WTC11 (cell line): ENCODE data around the gene GLG1. TPM values are rescaled to one million over a fixed set of nuclear protein-coding genes. Genes with fewer than 3 reads are reported as not detected.

Experiments
- ATAC-seq: fragments of 200-7000 bp; cut with Tn5 transposase; 2 replicates; pipeline ENCODE4 v1.10.0; 2021; ENCODE audit warnings: mild to moderate bottlenecking, moderate library complexity
- CTCF ChIA-PET: fragments of 300-600 bp; sonication (Branson Sonifier 250); formaldehyde crosslinking; loops from one replicate; lab custom pipeline; 2021; ENCODE audit warnings: antibody characterized with exemption; lab: Charles Lee
- POLR2A ChIA-PET: fragments of 350-600 bp; sonication (Branson Sonifier 250); formaldehyde crosslinking; loops from one replicate; lab custom pipeline; 2021; ENCODE audit warnings: antibody characterized with exemption; lab: Charles Lee
- DNase-seq: peaks from one replicate; pipeline ENCODE4 v3.0.0; 2021; ENCODE audit warnings: low spot score
- H3K27ac Mint-ChIP-seq: 2 replicates; pipeline ENCODE4 v1.8.0; 2021; ENCODE audit warnings: mixed read lengths
- H3K27me3 Mint-ChIP-seq: 2 replicates; pipeline ENCODE4 v1.8.0; 2021; ENCODE audit warnings: low read depth, mild to moderate bottlenecking, moderate library complexity, mixed read lengths
- H3K36me3 Mint-ChIP-seq: 2 replicates; pipeline ENCODE4 v1.8.0; 2021; ENCODE audit warnings: mixed read lengths
- H3K4me1 Mint-ChIP-seq: 2 replicates; pipeline ENCODE4 v1.8.0; 2022; ENCODE audit warnings: mixed read lengths
- H3K4me3 Mint-ChIP-seq: 2 replicates; pipeline ENCODE4 v1.8.0; 2021; ENCODE audit warnings: mild to moderate bottlenecking, moderate library complexity, mixed read lengths
- H3K9me3 Mint-ChIP-seq: 2 replicates; pipeline ENCODE4 v1.8.0; 2021; ENCODE audit warnings: mixed read lengths
- ATF1 ChIP-seq: sonication (generic); formaldehyde crosslinking; IDR thresholded peaks from 2 replicates; pipeline ENCODE4 v1.8.1; 2023; ENCODE audit warnings: mild to moderate bottlenecking, moderate library complexity, missing genetic modification reagents
- ATF6 ChIP-seq: sonication (generic); formaldehyde crosslinking; IDR thresholded peaks from 2 replicates; pipeline ENCODE4 v1.8.1; 2023; ENCODE audit warnings: mild to moderate bottlenecking, missing genetic modification reagents
- CDX4 ChIP-seq: fragments of 250-450 bp; sonication (Bioruptor Pico); IDR thresholded peaks from 2 replicates; pipeline ENCODE4 v1.9.0; 2021; ENCODE audit warnings: moderate library complexity, mild to moderate bottlenecking, inconsistent platforms, borderline replicate concordance
- CREM ChIP-seq: sonication (generic); formaldehyde crosslinking; IDR thresholded peaks from 2 replicates; pipeline ENCODE4 v1.8.1; 2022; ENCODE audit warnings: mild to moderate bottlenecking, missing genetic modification reagents, moderate library complexity
- ESRRA ChIP-seq: sonication (generic); formaldehyde crosslinking; IDR thresholded peaks from 2 replicates; pipeline ENCODE4 v1.8.1; 2022; ENCODE audit warnings: mild to moderate bottlenecking, missing genetic modification reagents, borderline replicate concordance
- FOXJ3 ChIP-seq: sonication (generic); formaldehyde crosslinking; IDR thresholded peaks from 2 replicates; pipeline ENCODE4 v1.9.0; 2021; ENCODE audit warnings: missing genetic modification reagents, mild to moderate bottlenecking, borderline replicate concordance
- GABPB1 ChIP-seq: sonication (generic); formaldehyde crosslinking; IDR thresholded peaks from 2 replicates; pipeline ENCODE4 v1.8.1; 2023; ENCODE audit warnings: mild to moderate bottlenecking, missing genetic modification reagents
- GTF2I ChIP-seq: fragments of 250-450 bp; sonication (Bioruptor Pico); conservative IDR thresholded peaks from 2 replicates; pipeline ENCODE4 v1.4.0; 2021; ENCODE audit warnings: mild to moderate bottlenecking
- IRF2 ChIP-seq: sonication (generic); formaldehyde crosslinking; IDR thresholded peaks from 2 replicates; pipeline ENCODE4 v1.8.0; 2022; ENCODE audit warnings: low read depth, missing genetic modification reagents, borderline replicate concordance
- MXD4 ChIP-seq: fragments of 250-450 bp; sonication (Bioruptor Pico); IDR thresholded peaks from 2 replicates; pipeline ENCODE4 v1.8.0; 2021; ENCODE audit warnings: mild to moderate bottlenecking, moderate library complexity, borderline replicate concordance
- NFATC4 ChIP-seq: fragments of 250-450 bp; sonication (Bioruptor Pico); IDR thresholded peaks from 2 replicates; pipeline ENCODE4 v1.9.0; 2021; ENCODE audit warnings: mild to moderate bottlenecking
- PRRX2 ChIP-seq: fragments of 250-450 bp; sonication (Bioruptor Pico); IDR thresholded peaks from 2 replicates; pipeline ENCODE4 v1.8.0; 2021; ENCODE audit warnings: mild to moderate bottlenecking
- RORB ChIP-seq: fragments of 250-450 bp; sonication (Bioruptor Pico); IDR thresholded peaks from 2 replicates; pipeline ENCODE4 v1.9.0; 2021; ENCODE audit warnings: mild to moderate bottlenecking
- TEAD1 ChIP-seq: sonication (generic); formaldehyde crosslinking; IDR thresholded peaks from 2 replicates; pipeline ENCODE4 v1.8.0; 2022; ENCODE audit warnings: mild to moderate bottlenecking, missing genetic modification reagents
- USF2 ChIP-seq: sonication (generic); formaldehyde crosslinking; IDR thresholded peaks from 2 replicates; pipeline ENCODE4 v1.8.1; 2023; ENCODE audit warnings: mild to moderate bottlenecking, missing genetic modification reagents, moderate library complexity
- ZNF121 ChIP-seq: sonication (generic); formaldehyde crosslinking; IDR thresholded peaks from 2 replicates; pipeline ENCODE4 v1.8.0; 2023; ENCODE audit warnings: missing genetic modification reagents
- ZNF219 ChIP-seq: sonication (generic); formaldehyde crosslinking; IDR thresholded peaks from 2 replicates; pipeline ENCODE4 v1.8.0; 2023; ENCODE audit warnings: missing genetic modification reagents, mild to moderate bottlenecking, borderline replicate concordance
- ZNF281 ChIP-seq: sonication (generic); formaldehyde crosslinking; IDR thresholded peaks from 2 replicates; pipeline ENCODE4 v1.8.0; 2023; ENCODE audit warnings: mild to moderate bottlenecking, missing genetic modification reagents
- ZNF317 ChIP-seq: sonication (generic); formaldehyde crosslinking; IDR thresholded peaks from 2 replicates; pipeline ENCODE4 v1.8.1; 2023; ENCODE audit warnings: low read depth, mild to moderate bottlenecking, moderate library complexity, missing genetic modification reagents, borderline replicate concordance
- ZSCAN18 ChIP-seq: fragments of 250-450 bp; sonication (Bioruptor Pico); IDR thresholded peaks from 2 replicates; pipeline ENCODE4 v2.1.2; 2022; ENCODE audit warnings: mild to moderate bottlenecking, moderate library complexity
- total RNA-seq: library from RNA; stranded (reverse); gene quantifications from 3 replicates; pipeline ENCODE4 v1.2.3, GENCODE V29; 2021
- TF ChIP-seq, protein P1 (sequence below): sonication (generic); formaldehyde crosslinking; IDR thresholded peaks from 2 replicates; pipeline ENCODE4 v1.8.0; 2023; ENCODE audit warnings: missing genetic modification reagents
- TF ChIP-seq, protein P2 (sequence below): fragments of 250-450 bp; sonication (Bioruptor Pico); IDR thresholded peaks from 2 replicates; pipeline ENCODE4 v1.9.0; 2021; ENCODE audit warnings: mild to moderate bottlenecking, borderline replicate concordance

Gene GLG1
- total RNA-seq, 1 experiment from 2014 or later = 156 TPM

DNA sequence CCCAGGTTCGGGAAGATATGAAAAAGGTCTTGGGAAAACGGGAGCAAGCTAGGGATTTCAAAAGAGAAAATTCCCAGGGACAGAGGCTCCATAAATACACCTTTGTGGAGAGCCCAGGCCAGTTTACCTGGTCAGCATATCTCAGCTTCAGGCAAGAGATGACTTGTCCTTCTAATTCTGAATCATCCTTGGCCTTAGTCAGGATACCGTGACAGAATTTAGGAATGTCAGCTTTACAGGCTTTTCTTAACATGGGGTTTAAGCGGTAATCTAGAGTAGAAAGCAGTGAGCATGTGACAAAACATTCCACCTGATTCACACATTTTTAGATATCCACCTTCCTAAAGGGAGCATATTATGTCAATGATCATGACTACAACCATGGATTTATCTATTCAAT, 144.6 kb downstream of the GLG1 start:
- ATAC-seq = no peak
- TF ChIP-seq USF2 (CRISPR knock-in tag) (no peak), NFATC4 (CRISPR knock-in tag) (no peak), ZNF219 (CRISPR knock-in tag) (no peak), ZNF121 (no peak), ATF6 (no peak), ESRRA (no peak)
- TF ChIP-seq, protein P1, sequence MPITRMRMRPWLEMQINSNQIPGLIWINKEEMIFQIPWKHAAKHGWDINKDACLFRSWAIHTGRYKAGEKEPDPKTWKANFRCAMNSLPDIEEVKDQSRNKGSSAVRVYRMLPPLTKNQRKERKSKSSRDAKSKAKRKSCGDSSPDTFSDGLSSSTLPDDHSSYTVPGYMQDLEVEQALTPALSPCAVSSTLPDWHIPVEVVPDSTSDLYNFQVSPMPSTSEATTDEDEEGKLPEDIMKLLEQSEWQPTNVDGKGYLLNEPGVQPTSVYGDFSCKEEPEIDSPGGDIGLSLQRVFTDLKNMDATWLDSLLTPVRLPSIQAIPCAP (CRISPR knock-in tag) = no peak
- CTCF ChIA-PET = no interaction called here

GRCh38 chr16:74461826-74462225, 145.1 kb downstream of the GLG1 start:
- ChIA-PET CTCF (no interaction called here), POLR2A (interaction anchor here (0.6 kb wide), 1 partner anchor 38 kb away, joined by 3 read pairs; no protein-coding TSS in a partner anchor)
- H3K4me1 Mint-ChIP-seq = no peaks in the 10 kb centered on the region
- H3K36me3 Mint-ChIP-seq = peaks cover 76% of the 10 kb centered on the region
- no peaks in the 10 kb centered on the region for H3K27me3 Mint-ChIP-seq
- H3K27ac Mint-ChIP-seq = no peak overlapping the region
- ATAC-seq (no peak), DNase-seq (no peak)
- no peak overlapping the region for H3K4me3 Mint-ChIP-seq
- H3K9me3 Mint-ChIP-seq = no peaks in the 10 kb centered on the region
- TF ChIP-seq GTF2I (CRISPR knock-in tag) (no peak), ZNF121 (no peak), MXD4 (no peak), ZNF281 (CRISPR knock-in tag) (no peak), ZNF317 (CRISPR knock-in tag) (no peak), RORB (CRISPR knock-in tag) (no peak), TEAD1 (CRISPR knock-in tag) (no peak), PRRX2 (CRISPR knock-in tag) (no peak), CDX4 (CRISPR knock-in tag) (no peak), ATF1 (no peak), NFATC4 (CRISPR knock-in tag) (no peak), ZNF219 (CRISPR knock-in tag) (no peak), GABPB1 (CRISPR knock-in tag) (no peak), FOXJ3 (CRISPR knock-in tag) (no peak), CREM (no peak), IRF2 (CRISPR knock-in tag) (no peak), ZSCAN18 (no peak)
- TF ChIP-seq, protein P2, sequence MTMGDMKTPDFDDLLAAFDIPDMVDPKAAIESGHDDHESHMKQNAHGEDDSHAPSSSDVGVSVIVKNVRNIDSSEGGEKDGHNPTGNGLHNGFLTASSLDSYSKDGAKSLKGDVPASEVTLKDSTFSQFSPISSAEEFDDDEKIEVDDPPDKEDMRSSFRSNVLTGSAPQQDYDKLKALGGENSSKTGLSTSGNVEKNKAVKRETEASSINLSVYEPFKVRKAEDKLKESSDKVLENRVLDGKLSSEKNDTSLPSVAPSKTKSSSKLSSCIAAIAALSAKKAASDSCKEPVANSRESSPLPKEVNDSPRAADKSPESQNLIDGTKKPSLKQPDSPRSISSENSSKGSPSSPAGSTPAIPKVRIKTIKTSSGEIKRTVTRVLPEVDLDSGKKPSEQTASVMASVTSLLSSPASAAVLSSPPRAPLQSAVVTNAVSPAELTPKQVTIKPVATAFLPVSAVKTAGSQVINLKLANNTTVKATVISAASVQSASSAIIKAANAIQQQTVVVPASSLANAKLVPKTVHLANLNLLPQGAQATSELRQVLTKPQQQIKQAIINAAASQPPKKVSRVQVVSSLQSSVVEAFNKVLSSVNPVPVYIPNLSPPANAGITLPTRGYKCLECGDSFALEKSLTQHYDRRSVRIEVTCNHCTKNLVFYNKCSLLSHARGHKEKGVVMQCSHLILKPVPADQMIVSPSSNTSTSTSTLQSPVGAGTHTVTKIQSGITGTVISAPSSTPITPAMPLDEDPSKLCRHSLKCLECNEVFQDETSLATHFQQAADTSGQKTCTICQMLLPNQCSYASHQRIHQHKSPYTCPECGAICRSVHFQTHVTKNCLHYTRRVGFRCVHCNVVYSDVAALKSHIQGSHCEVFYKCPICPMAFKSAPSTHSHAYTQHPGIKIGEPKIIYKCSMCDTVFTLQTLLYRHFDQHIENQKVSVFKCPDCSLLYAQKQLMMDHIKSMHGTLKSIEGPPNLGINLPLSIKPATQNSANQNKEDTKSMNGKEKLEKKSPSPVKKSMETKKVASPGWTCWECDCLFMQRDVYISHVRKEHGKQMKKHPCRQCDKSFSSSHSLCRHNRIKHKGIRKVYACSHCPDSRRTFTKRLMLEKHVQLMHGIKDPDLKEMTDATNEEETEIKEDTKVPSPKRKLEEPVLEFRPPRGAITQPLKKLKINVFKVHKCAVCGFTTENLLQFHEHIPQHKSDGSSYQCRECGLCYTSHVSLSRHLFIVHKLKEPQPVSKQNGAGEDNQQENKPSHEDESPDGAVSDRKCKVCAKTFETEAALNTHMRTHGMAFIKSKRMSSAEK = no peak

More for the DNA sequence above, 144.6 kb downstream of the GLG1 start:
- H3K4me3 Mint-ChIP-seq = no peak overlapping the region
- no peak for DNase-seq
- POLR2A ChIA-PET = no interaction called here
- H3K4me1 Mint-ChIP-seq = no peaks in the 10 kb centered on the region
- no peak overlapping the region for H3K27ac Mint-ChIP-seq
- peaks cover 80% of the 10 kb centered on the region for H3K36me3 Mint-ChIP-seq
- no peaks in the 10 kb centered on the region for H3K27me3 Mint-ChIP-seq
- H3K9me3 Mint-ChIP-seq = no peaks in the 10 kb centered on the region
